Vagina (tissue), 2 donors: ENCODE results near the gene UQCC3.

ENCODE experiments used
- CTCF ChIP-seq, 3 experiments: fragments of 450-650 bp in 2 of 3; fragments of 200-600 bp in 1 of 3; sonication (generic) in 1 of 3; IDR thresholded peaks; one replicate each; pipeline ENCODE4 v1.5.1; 2017 to 2019; ENCODE audit warnings: antibody characterized with exemption in 3 of 3, mild to moderate bottlenecking in 2 of 3, moderate library complexity in 2 of 3
- POLR2A ChIP-seq, 2 donors: fragments of 450-650 bp; IDR thresholded peaks; one replicate each; pipeline ENCODE4 v1.6.1; 2017; ENCODE audit warnings: antibody characterized with exemption in 2 of 2, mild to moderate bottlenecking in 2 of 2, moderate library complexity in 2 of 2

- TF ChIP-seq CTCF (IDR thresholded peaks at IDR 0.05) = no peak
- no peak for TF ChIP-seq POLR2A (IDR thresholded peaks at IDR 0.05)
Observed at GRCh38 chr11:62647609-62648005, 23.9 kb upstream of the UQCC3 start.
